Activated T-helper 17 cell treated with anti-CD3 and anti-CD28 coated beads, Interleukin-2, amount 50 U/mL, for 72 hours (primary cell): ENCODE data around the gene TSPAN1. TPM values are rescaled to one million over a fixed set of nuclear protein-coding genes. Genes with fewer than 3 reads are reported as not detected.

Source experiments
- ATAC-seq: fragments of 150-1000 bp; cut with Tn5 transposase; replicated peaks from 2 replicates; pipeline ENCODE4 v1.10.0; 2021; ENCODE audit warnings: mild to moderate bottlenecking, moderate library complexity
- H3K27ac Mint-ChIP-seq: one replicate; pipeline ENCODE4 v1.8.0; 2022; ENCODE audit warnings: mixed read lengths
- H3K27me3 Mint-ChIP-seq: one replicate; pipeline ENCODE4 v1.8.0; 2022; ENCODE audit warnings: mixed read lengths
- H3K36me3 Mint-ChIP-seq: one replicate; pipeline ENCODE4 v1.8.0; 2022; ENCODE audit warnings: low read depth, mild to moderate bottlenecking, mixed read lengths
- H3K4me1 Mint-ChIP-seq: one replicate; pipeline ENCODE4 v1.8.0; 2022; ENCODE audit warnings: mixed read lengths
- H3K4me3 Mint-ChIP-seq: one replicate; pipeline ENCODE4 v1.8.0; 2022; ENCODE audit warnings: mild to moderate bottlenecking, mixed read lengths
- H3K9me3 Mint-ChIP-seq: one replicate; pipeline ENCODE4 v1.8.0; 2022; ENCODE audit warnings: mixed read lengths
- total RNA-seq, 2 donors: library from RNA; stranded (reverse); gene quantifications; one replicate each; pipeline ENCODE4 v1.2.3, GENCODE V29; 2022

Gene TSPAN1, protein sequence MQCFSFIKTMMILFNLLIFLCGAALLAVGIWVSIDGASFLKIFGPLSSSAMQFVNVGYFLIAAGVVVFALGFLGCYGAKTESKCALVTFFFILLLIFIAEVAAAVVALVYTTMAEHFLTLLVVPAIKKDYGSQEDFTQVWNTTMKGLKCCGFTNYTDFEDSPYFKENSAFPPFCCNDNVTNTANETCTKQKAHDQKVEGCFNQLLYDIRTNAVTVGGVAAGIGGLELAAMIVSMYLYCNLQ
- not detected for total RNA-seq

DNA sequence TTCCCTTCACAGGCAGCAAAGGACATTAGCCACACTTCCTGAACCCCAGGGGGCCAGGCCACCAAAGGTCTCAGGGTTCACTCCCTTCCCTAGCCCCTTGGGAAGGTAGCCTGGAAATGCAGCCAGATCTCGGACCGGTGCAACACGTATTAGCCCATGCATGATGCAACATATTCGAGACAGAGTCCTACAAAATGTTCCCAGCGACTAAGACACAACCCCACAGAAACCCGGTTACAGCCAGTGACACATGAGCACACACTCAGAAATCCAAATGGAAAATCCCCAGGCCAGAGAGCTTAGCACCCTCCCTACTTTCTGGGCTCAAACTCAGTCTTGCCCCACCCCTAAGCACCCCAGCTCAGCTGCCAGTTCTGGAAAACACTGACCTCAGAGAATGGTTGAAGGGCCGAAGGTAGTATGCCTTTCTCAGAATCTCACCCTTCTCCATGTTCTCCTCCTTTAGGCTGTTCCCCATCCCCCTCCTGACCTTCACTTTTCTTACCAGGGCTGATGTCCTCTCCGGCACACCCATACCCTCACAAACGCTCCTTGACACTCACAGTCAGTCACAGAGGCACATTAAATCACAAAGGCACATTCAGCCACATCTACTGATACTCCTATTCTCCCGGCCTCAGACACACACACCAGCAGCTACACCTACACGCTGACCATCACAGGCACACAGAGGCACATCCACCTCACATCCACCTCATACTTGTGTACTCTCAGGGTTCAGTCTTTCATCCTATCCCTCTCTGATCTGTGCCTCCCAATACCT, at the start of gene TSPAN1:
TSPAN1 (plus strand) TSS at position 640 of the 784 bp plus-strand sequence. CDS start 6,021 bp downstream, outside the sequence.
- no peaks in the 10 kb centered on the region for H3K36me3 Mint-ChIP-seq
- H3K4me3 Mint-ChIP-seq = no peak within 1 kb of the TSS
- H3K27me3 Mint-ChIP-seq = peaks cover 7% of the 10 kb centered on the region
- no peaks in the 10 kb centered on the region for H3K9me3 Mint-ChIP-seq
- H3K4me1 Mint-ChIP-seq = no peaks in the 10 kb centered on the region
- ATAC-seq = no peak
- no peak within 1 kb of the TSS for H3K27ac Mint-ChIP-seq

DNA sequence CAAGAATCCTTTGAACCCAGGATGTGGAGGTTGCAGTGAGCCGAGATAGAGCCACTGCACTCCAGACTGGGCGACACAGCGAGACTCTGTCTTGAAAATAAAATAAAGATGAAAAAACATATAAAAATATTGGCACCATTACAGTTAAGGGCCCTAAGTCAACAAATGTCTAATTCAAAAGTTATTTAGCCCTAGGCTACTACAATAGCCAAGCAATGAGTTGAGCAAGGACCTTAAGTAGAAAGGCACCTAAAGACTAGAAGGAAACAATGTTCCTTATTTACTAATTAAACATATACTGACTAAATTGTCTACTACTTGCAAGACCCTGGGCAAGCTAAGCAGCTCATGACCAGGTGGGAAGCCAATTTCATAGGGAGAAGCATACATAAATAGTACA, 46.5 kb upstream of the TSPAN1 start:
- Mint-ChIP-seq H3K36me3 (no peaks in the 10 kb centered on the region), H3K27ac (no peak overlapping the region), H3K27me3 (peaks cover 45% of the 10 kb centered on the region), H3K9me3 (no peaks in the 10 kb centered on the region), H3K4me3 (no peak overlapping the region), H3K4me1 (peaks cover 16% of the 10 kb centered on the region)
- no peak for ATAC-seq

DNA sequence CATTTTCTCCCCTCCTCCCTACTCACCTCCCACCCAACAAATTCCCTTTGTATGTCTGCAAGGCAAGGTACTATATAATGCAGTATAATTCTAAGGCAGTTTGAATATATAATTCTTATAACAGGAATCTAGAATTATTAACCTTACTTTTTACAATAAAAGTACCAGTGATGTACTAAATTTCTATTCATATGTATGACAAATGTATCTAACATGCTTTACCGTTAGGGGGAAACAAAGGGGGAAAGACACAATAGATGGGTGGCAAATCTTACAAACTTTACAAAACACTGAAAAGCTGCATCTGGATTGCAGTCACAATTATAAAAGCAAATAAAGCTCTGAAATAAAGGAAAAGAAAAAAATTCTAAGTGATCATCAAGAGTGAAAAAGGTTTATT, 44.8 kb upstream of the TSPAN1 start:
- ATAC-seq = no peak
- H3K27ac Mint-ChIP-seq = no peak overlapping the region
- peaks cover 16% of the 10 kb centered on the region for H3K4me1 Mint-ChIP-seq
- no peaks in the 10 kb centered on the region for H3K36me3 Mint-ChIP-seq
- peaks cover 39% of the 10 kb centered on the region for H3K27me3 Mint-ChIP-seq
- no peaks in the 10 kb centered on the region for H3K9me3 Mint-ChIP-seq
- no peak overlapping the region for H3K4me3 Mint-ChIP-seq

DNA sequence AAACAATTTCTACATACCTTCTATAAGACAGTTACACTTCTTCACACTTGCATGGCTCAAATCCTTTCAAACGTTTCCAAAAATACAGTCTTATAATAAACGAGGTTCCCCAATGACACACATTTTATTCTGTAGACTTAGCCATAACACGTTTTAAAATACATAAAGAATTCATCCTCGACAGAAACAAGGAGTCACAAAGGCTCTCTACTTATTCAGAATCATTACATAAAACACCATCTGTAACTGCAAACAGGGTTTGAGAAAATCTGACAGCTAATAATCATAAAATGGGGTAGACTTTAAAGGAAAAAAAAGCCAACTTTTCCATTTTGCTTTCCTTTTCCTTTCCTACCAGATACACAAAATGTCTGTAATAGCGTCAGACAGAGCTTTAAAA, 44.3 kb upstream of the TSPAN1 start:
- peaks cover 16% of the 10 kb centered on the region for H3K4me1 Mint-ChIP-seq
- H3K27me3 Mint-ChIP-seq = peaks cover 36% of the 10 kb centered on the region
- peak overlapping the region; percentile 95 for H3K4me3 Mint-ChIP-seq
- no peak for ATAC-seq
- H3K36me3 Mint-ChIP-seq = no peaks in the 10 kb centered on the region
- no peaks in the 10 kb centered on the region for H3K9me3 Mint-ChIP-seq
- no peak overlapping the region for H3K27ac Mint-ChIP-seq

DNA sequence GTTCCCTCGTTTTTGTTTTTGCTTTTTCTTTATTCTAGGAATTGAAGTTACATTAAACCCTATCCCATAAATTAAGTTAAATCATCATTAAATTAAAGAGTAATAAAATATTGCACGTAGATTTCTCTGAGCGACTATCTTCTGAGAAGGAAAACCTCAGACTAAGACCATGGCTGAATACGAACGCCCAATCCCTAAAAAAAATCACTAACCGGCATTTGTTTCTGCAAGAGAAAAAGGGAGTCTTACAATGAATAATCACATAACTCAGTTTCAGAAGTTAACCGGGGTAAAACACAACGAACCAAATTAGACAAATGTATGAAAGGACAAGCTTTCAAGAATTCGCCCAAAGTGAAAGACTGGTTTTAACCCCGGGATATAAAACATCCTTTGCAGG, 43.8 kb upstream of the TSPAN1 start:
- Mint-ChIP-seq H3K27ac (no peak overlapping the region), H3K36me3 (no peaks in the 10 kb centered on the region), H3K27me3 (peaks cover 36% of the 10 kb centered on the region), H3K4me3 (peak overlapping the region; percentile 95), H3K4me1 (peaks cover 16% of the 10 kb centered on the region), H3K9me3 (no peaks in the 10 kb centered on the region)
- no peak for ATAC-seq

DNA sequence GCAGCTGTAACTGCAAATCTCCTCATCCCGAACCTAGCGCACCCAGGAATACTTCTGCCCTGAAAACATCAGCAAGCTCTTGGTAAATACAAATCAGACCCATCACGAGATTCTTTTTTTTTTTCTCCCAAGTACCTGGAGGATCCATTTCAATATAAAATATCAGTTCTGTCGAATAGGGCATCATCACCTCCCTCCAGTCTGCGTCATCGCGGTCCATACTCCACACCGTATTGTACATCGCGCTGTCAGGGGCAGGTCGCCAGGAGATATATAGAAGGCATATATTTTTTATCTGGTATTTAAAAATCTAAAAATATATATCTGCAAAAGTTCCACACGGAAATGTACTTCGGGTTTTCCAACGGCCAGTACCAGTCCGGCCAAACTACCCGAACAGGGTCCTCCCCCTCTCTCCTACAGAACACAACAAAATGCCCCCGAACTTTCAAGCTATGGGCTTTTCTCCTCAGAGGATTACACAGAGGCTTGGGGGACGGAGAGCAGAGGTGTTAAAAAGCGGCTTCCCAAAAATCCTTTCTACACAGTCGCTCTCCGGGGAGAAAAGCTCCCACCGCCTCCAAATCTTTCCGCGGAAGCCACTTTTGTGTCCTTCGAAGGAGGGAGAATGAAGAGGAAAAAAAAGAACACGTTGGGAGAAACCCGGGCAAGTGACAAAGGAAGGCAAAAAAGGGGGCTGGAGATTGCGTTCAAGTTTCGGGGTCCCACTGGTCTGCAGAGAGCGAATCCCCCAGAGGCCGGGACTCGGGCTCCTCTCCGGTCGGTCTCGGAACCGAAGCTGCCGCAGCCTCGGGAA, 43.0 kb upstream of the TSPAN1 start:
- ATAC-seq = no peak
- Mint-ChIP-seq H3K9me3 (no peaks in the 10 kb centered on the region), H3K27ac (peak overlapping the region; percentile 97), H3K36me3 (no peaks in the 10 kb centered on the region), H3K4me3 (peak overlapping the region; percentile 95), H3K27me3 (peaks cover 39% of the 10 kb centered on the region), H3K4me1 (peaks cover 16% of the 10 kb centered on the region)

DNA sequence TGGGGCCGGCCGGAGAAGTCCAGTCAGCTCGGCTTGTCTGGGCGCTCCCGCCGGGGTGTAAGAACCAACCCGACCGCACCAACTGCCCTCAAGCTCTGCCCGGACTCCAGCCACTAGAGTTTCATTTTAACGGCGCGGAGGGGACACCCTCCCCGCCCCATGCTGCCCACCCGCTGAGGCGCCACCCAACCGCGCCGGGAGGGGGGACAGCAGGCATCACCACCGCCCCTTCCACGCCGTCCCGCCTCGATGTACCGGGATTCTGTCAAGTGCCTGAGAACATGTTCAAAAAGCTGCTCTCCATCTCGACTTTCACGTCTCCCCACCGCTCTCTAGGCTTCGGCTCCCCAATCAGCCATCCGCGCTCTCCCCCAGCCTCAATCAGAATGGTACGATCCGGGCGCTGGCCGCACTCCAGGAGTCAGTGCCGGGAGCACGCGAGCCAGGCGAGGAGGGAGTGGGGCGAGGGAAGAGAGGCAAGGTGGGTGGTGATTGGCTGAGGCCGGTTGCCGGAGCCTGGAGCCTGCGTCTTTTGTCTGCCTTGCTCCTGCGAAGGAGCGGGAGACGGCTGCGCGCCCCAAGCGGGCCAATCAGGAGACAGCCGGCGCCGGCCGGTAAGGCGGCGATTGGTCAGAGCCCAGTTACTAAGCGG, 42.2 kb upstream of the TSPAN1 start, which contains the start of gene PIK3R3:
PIK3R3 (minus strand) TSS at position 101 of the 652 bp plus-strand sequence. CDS start 677 bp downstream, outside the sequence.
- peaks cover 16% of the 10 kb centered on the region for H3K4me1 Mint-ChIP-seq
- H3K27me3 Mint-ChIP-seq = peaks cover 37% of the 10 kb centered on the region
- H3K9me3 Mint-ChIP-seq = no peaks in the 10 kb centered on the region
- H3K4me3 Mint-ChIP-seq = peak within 1 kb of the TSS; percentile 95
- H3K36me3 Mint-ChIP-seq = no peaks in the 10 kb centered on the region
- ATAC-seq = peak; percentile 98
- peak within 1 kb of the TSS; percentile 97 for H3K27ac Mint-ChIP-seq

DNA sequence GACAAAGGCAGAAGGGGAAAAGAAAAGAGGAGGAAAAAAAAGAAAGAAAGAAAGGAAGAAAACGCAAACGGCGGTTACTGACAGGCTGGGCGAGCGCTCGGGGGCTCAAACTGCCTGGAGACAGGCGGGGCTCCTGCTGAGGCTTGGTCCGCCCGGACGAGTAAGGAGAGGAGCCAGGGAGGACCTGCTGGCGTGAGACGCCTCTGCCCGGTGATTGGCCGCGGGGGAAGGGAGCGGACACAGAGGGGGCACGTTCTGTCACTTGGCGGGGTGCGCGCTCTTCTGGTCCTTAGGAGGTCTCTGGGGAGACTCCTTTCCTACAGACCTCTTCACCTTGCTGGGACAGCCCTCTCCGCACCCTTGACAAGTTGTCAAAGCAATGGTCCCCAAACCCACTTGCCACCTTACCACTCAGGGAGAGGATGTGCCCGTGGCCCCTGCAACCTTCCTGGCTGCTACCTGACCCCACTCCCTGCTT, 41.7 kb upstream of the TSPAN1 start:
- ATAC-seq = peak; percentile 48
- Mint-ChIP-seq H3K9me3 (no peaks in the 10 kb centered on the region), H3K27me3 (peaks cover 33% of the 10 kb centered on the region), H3K4me3 (peak overlapping the region; percentile 95), H3K4me1 (peaks cover 16% of the 10 kb centered on the region), H3K27ac (peak overlapping the region; percentile 97), H3K36me3 (no peaks in the 10 kb centered on the region)

DNA sequence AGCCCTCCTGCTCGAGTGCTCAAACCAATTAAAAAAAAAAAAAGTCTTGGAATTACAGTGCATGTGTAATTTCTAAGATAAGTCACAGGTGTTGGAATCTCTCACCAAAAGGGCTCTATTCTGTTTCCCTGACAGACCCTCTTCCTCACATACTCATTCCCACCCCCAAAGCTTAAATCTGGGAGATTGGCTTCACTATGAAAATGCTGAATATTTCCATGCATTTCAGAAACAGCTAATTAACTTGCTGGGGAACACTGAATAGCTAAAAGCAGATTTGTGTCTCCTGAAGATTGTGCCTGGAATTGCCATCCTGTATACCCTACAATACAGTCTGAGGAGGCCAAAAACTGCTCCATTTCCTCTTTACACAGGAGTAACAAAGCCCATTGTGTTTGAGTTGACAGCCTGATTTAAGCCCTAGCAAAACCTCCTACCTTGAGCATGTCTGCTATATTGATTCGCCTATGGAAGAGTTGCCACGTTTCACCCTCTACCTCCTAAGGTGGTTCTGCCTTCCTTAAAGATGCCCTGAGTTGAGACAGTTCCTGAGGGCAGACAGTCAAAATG, 41.0 kb upstream of the TSPAN1 start:
- Mint-ChIP-seq H3K4me3 (peak overlapping the region; percentile 95), H3K27ac (no peak overlapping the region)

DNA sequence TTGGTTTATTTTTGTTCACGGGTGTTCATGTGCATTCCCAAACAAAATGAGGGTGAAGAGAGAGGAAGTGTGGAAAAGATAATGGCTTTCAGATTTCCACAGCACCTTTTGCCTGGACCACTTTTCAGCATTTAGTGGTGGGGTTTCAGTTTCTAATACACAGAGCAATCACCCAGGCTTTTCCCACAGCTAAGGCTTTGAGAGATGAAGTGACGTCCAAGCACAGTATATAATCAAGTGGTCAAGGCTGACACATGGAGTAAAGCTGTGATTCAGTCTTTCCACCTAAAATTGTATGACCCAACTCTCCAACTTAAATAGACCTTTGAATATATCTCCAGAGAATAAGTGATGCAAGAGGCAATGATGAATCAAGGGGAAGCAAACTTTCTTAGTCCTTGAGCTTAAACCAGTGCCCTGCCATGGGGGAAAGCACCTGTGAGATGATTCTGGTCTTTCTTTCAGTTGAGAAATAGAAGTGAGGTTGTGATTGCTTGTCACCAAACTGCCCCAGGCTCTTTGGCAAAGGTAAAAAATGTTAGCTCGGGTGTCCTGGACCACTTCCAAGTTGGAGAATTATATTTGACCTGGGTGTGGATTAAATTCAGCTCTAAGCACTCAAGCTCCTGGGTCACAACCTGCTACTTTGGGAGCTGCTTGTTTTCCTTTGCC, 40.1 kb upstream of the TSPAN1 start:
- peaks cover 27% of the 10 kb centered on the region for H3K27me3 Mint-ChIP-seq
- H3K36me3 Mint-ChIP-seq = no peaks in the 10 kb centered on the region
- ATAC-seq = no peak
- peaks cover 16% of the 10 kb centered on the region for H3K4me1 Mint-ChIP-seq
- H3K4me3 Mint-ChIP-seq = no peak overlapping the region
- H3K9me3 Mint-ChIP-seq = no peaks in the 10 kb centered on the region
- no peak overlapping the region for H3K27ac Mint-ChIP-seq

More for the DNA sequence above, 41.0 kb upstream of the TSPAN1 start:
- no peaks in the 10 kb centered on the region for H3K9me3 Mint-ChIP-seq
- no peaks in the 10 kb centered on the region for H3K36me3 Mint-ChIP-seq
- peaks cover 31% of the 10 kb centered on the region for H3K27me3 Mint-ChIP-seq
- H3K4me1 Mint-ChIP-seq = peaks cover 16% of the 10 kb centered on the region
- ATAC-seq = no peak

DNA sequence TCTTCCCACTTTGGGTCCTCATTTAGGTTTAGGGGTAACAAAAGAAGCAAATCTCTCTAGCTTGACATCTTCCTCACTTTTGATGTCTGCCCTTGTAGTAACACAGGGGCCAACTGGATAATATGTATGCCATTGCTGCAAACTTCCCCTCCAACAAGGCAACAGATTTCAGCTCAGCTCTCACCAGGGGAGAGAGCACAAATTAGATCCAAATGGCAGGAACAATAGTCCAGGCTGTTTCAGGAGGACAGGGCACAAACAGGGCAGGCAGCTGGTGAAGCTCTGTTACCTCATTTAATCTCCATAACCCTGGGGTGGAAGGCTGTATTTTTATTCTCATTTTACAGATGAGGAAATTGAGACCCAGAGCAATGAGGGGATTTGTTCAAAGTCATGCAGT, 38.2 kb upstream of the TSPAN1 start:
- H3K27ac Mint-ChIP-seq = no peak overlapping the region

DNA sequence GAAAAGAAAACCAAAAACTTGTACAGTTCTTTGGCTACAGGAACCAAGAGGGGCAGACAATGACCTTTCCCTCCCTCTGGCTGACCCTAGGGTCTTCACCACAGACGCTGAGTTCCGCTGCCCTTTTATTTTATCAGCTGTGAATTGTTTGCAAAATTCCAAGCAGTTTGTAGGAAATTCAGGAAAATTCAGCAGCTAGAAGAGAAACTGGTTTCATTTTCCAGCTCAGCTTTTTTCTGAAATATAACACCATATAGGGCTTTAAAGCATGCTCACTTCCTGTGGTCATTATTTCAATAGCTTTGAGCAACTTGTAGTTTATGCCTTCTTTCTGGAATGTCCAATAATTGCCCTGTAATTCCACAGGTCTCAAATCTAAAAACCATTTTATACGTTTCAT, 37.0 kb upstream of the TSPAN1 start:
- Mint-ChIP-seq H3K9me3 (no peaks in the 10 kb centered on the region), H3K27me3 (peaks cover 12% of the 10 kb centered on the region), H3K4me3 (no peak overlapping the region), H3K36me3 (no peaks in the 10 kb centered on the region), H3K4me1 (peaks cover 3% of the 10 kb centered on the region), H3K27ac (no peak overlapping the region)
- no peak for ATAC-seq

More for the DNA sequence above, 38.2 kb upstream of the TSPAN1 start:
- no peak for ATAC-seq
- Mint-ChIP-seq H3K36me3 (no peaks in the 10 kb centered on the region), H3K4me3 (no peak overlapping the region), H3K27me3 (peaks cover 17% of the 10 kb centered on the region), H3K9me3 (no peaks in the 10 kb centered on the region), H3K4me1 (peaks cover 9% of the 10 kb centered on the region)

DNA sequence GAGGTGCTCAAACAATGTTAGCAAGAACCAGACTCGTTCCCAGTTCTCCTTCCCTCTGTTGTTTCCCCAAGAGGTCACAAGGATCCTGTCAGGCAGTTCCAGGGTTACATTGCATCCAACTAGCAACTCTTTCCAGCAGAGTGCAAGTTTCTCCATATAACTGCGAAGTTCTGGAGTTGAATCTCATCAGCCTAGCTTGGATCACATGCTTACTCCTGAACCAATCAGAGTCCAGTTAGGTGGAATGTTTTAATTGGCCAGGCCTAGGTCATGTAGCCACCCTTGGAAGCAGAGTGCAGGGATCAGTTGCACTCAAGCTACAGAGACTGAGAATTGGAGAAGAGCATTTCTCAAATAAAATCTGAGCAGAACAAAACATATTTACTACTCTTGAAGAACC, 26.6 kb upstream of the TSPAN1 start:
- Mint-ChIP-seq H3K4me3 (no peak overlapping the region), H3K27ac (no peak overlapping the region), H3K36me3 (no peaks in the 10 kb centered on the region), H3K27me3 (no peaks in the 10 kb centered on the region), H3K4me1 (no peaks in the 10 kb centered on the region), H3K9me3 (no peaks in the 10 kb centered on the region)
- ATAC-seq = no peak
